Measurements from ENCODE around the gene C1RL. TPM values are rescaled to one million over a fixed set of nuclear protein-coding genes. Genes with fewer than 3 reads are reported as not detected.

Gene C1RL
- total RNA-seq, 1 donor from 2014 or later, result 11.0 TPM

- Histone ChIP-seq H3K79me2 (ENCODE audit: insufficient read depth, low read length) (no peaks in the 10 kb centered on the region), H3K4me3 (ENCODE audit: insufficient read depth, low read depth, low read length) (no peak overlapping the region), H4K20me1 (ENCODE audit: insufficient read depth, low read length) (no peaks in the 10 kb centered on the region), H3K4me2 (ENCODE audit: low read length) (no peak overlapping the region), H3K4me1 (ENCODE audit: insufficient read depth, low read length) (peaks cover 5% of the 10 kb centered on the region), H3K27ac (ENCODE audit: low read depth, low read length) (no peak overlapping the region), H2AFZ (ENCODE audit: low read depth, low read length) (no peak overlapping the region), H3K9me3 (ENCODE audit: insufficient read depth, low read depth, low read length) (no peaks in the 10 kb centered on the region), H3K9ac (ENCODE audit: low read length) (no peak overlapping the region), H3K27me3 (ENCODE audit: insufficient read depth, low read length) (peaks cover 9% of the 10 kb centered on the region), H3K36me3 (ENCODE audit: insufficient read depth, low read length) (no peaks in the 10 kb centered on the region)
- no peak overlapping the region for H3K4me3 Mint-ChIP-seq (ENCODE audit: unreplicated experiment)
- no peak overlapping the region for H3K27ac Mint-ChIP-seq (ENCODE audit: unreplicated experiment)
- H3K36me3 Mint-ChIP-seq (ENCODE audit: low read depth, unreplicated experiment), result peaks cover 2% of the 10 kb centered on the region
- FAIRE-seq, result no peak
- H3K9me3 Mint-ChIP-seq (ENCODE audit: unreplicated experiment), result peaks cover 2% of the 10 kb centered on the region
- H3K4me1 Mint-ChIP-seq (ENCODE audit: low read depth, unreplicated experiment), result no peaks in the 10 kb centered on the region
- DNase-seq (ENCODE audit: low read depth), result no peak
- no peak for TF ChIP-seq CTCF (IDR thresholded peaks at IDR 0.05; ENCODE audit: insufficient read depth, low read depth, low read length)
- no peak for TF ChIP-seq EZH2 (IDR thresholded peaks at IDR 0.05; ENCODE audit: insufficient read depth, low read length)
- peaks cover 39% of the 10 kb centered on the region for H3K27me3 Mint-ChIP-seq (ENCODE audit: low read depth, unreplicated experiment)
These were observed 18.6 kb downstream of the C1RL start for GRCh38 chr12:7090222-7090998.

GRCh38 chr12:7089196-7089871, 19.7 kb downstream of the C1RL start:
- H3K79me2 ChIP-seq (ENCODE audit: insufficient read depth, low read length), result no peaks in the 10 kb centered on the region
- DNase-seq (ENCODE audit: low read depth) (no peak), FAIRE-seq (no peak)
- no peaks in the 10 kb centered on the region for H4K20me1 ChIP-seq (ENCODE audit: insufficient read depth, low read length)
- H3K4me3 Mint-ChIP-seq (ENCODE audit: unreplicated experiment), result no peak overlapping the region
- peaks cover 9% of the 10 kb centered on the region for H3K27me3 ChIP-seq (ENCODE audit: insufficient read depth, low read length)
- H3K27ac ChIP-seq (ENCODE audit: low read depth, low read length), result no peak overlapping the region
- H3K9me3 Mint-ChIP-seq (ENCODE audit: unreplicated experiment), result peaks cover 2% of the 10 kb centered on the region
- no peak overlapping the region for H3K9ac ChIP-seq (ENCODE audit: low read length)
- no peaks in the 10 kb centered on the region for H3K36me3 ChIP-seq (ENCODE audit: insufficient read depth, low read length)
- H3K4me1 ChIP-seq (ENCODE audit: insufficient read depth, low read length), result peaks cover 5% of the 10 kb centered on the region
- peaks cover 39% of the 10 kb centered on the region for H3K27me3 Mint-ChIP-seq (ENCODE audit: low read depth, unreplicated experiment)
- H3K4me1 Mint-ChIP-seq (ENCODE audit: low read depth, unreplicated experiment), result no peaks in the 10 kb centered on the region
- no peak overlapping the region for H3K27ac Mint-ChIP-seq (ENCODE audit: unreplicated experiment)
- no peak overlapping the region for H3K4me2 ChIP-seq (ENCODE audit: low read length)
- TF ChIP-seq CTCF (IDR thresholded peaks at IDR 0.05; ENCODE audit: insufficient read depth, low read depth, low read length) (no peak), EZH2 (IDR thresholded peaks at IDR 0.05; ENCODE audit: insufficient read depth, low read length) (no peak)
- H3K4me3 ChIP-seq (ENCODE audit: insufficient read depth, low read depth, low read length), result no peak overlapping the region
- H2AFZ ChIP-seq (ENCODE audit: low read depth, low read length), result no peak overlapping the region
- peaks cover 2% of the 10 kb centered on the region for H3K36me3 Mint-ChIP-seq (ENCODE audit: low read depth, unreplicated experiment)
- H3K9me3 ChIP-seq (ENCODE audit: insufficient read depth, low read depth, low read length), result peaks cover 3% of the 10 kb centered on the region

GRCh38 chr12:7083125-7083524, 25.9 kb downstream of the C1RL start:
- H3K4me1 ChIP-seq (ENCODE audit: insufficient read depth, low read length), result peaks cover 4% of the 10 kb centered on the region
- H3K9ac ChIP-seq (ENCODE audit: low read length), result no peak overlapping the region
- Mint-ChIP-seq H3K36me3 (ENCODE audit: low read depth, unreplicated experiment) (no peaks in the 10 kb centered on the region), H3K4me3 (ENCODE audit: unreplicated experiment) (no peak overlapping the region), H3K4me1 (ENCODE audit: low read depth, unreplicated experiment) (peaks cover 7% of the 10 kb centered on the region), H3K27ac (ENCODE audit: unreplicated experiment) (no peak overlapping the region), H3K27me3 (ENCODE audit: low read depth, unreplicated experiment) (peaks cover 13% of the 10 kb centered on the region), H3K9me3 (ENCODE audit: unreplicated experiment) (no peaks in the 10 kb centered on the region)
- no peaks in the 10 kb centered on the region for H3K79me2 ChIP-seq (ENCODE audit: insufficient read depth, low read length)
- TF ChIP-seq CTCF (IDR thresholded peaks at IDR 0.05; ENCODE audit: insufficient read depth, low read depth, low read length) (no peak), EZH2 (IDR thresholded peaks at IDR 0.05; ENCODE audit: insufficient read depth, low read length) (no peak)
- DNase-seq (ENCODE audit: low read depth) (no peak), FAIRE-seq (no peak)
- no peaks in the 10 kb centered on the region for H3K36me3 ChIP-seq (ENCODE audit: insufficient read depth, low read length)
- no peak overlapping the region for H3K4me3 ChIP-seq (ENCODE audit: insufficient read depth, low read depth, low read length)
- H3K27ac ChIP-seq (ENCODE audit: low read depth, low read length), result no peak overlapping the region
- H3K9me3 ChIP-seq (ENCODE audit: insufficient read depth, low read depth, low read length), result peaks cover 6% of the 10 kb centered on the region
- no peaks in the 10 kb centered on the region for H3K27me3 ChIP-seq (ENCODE audit: insufficient read depth, low read length)
- no peaks in the 10 kb centered on the region for H4K20me1 ChIP-seq (ENCODE audit: insufficient read depth, low read length)
- no peak overlapping the region for H2AFZ ChIP-seq (ENCODE audit: low read depth, low read length)
- no peak overlapping the region for H3K4me2 ChIP-seq (ENCODE audit: low read length)

All from astrocyte (in vitro differentiated cells and primary cell).